Effector memory CD4-positive, alpha-beta T cell (primary cell): ENCODE data around the gene TEKT1.

Experiments used
- DNase-seq, 3 donors: peaks; one replicate each; pipeline ENCODE4 v3.0.0-alpha.2; 2020
- H3K27ac ChIP-seq: 2 replicates; pipeline ENCODE4 v1.7.0; 2013; ENCODE audit warnings: mild to moderate bottlenecking, low read length, moderate library complexity; ENCODE audit not compliant: insufficient read depth, poor library complexity, severe bottlenecking
- H3K27me3 ChIP-seq: replicated peaks from 2 replicates; pipeline ENCODE4 v1.7.0; 2013; ENCODE audit warnings: mild to moderate bottlenecking, low read length; ENCODE audit not compliant: insufficient read depth, control insufficient read depth, poor library complexity, severe bottlenecking
- H3K36me3 ChIP-seq: 2 replicates; pipeline ENCODE4 v1.7.0; 2013; ENCODE audit warnings: mild to moderate bottlenecking, low read length, moderate library complexity; ENCODE audit not compliant: control insufficient read depth, insufficient read depth
- H3K4me1 ChIP-seq: 2 replicates; pipeline ENCODE4 v1.7.0; 2013; ENCODE audit warnings: low read length, mild to moderate bottlenecking; ENCODE audit not compliant: control insufficient read depth, insufficient read depth, poor library complexity, severe bottlenecking
- H3K4me3 ChIP-seq: 2 replicates; pipeline ENCODE4 v1.7.0; 2013; ENCODE audit warnings: low read length, low read depth, mild to moderate bottlenecking; ENCODE audit not compliant: insufficient read depth, poor library complexity, severe bottlenecking
- H3K9me3 ChIP-seq: 2 replicates; pipeline ENCODE4 v1.7.0; 2013; ENCODE audit warnings: mild to moderate bottlenecking, low read length, moderate library complexity; ENCODE audit not compliant: control insufficient read depth

TEKT1 gene

DNA sequence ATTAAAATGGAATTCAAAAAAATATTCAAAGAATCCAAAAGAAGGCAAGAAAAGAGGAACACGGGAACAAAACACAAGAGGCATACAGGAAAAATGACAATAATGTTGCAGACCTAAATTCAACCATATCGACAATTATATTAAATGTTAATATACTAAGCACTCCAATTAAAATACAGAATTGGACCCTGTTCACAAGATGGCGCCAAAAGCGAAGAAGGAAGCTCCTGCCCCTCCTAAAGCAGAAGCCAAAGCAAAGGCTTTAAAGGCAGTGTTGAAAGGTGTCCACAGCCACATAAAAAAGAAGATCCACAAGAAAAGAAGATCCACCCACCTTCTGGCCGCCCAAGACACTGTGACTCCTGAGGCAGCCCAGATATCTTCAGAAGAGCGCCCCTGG lies 82.0 kb downstream of the TEKT1 start:
- no peaks in the 10 kb centered on the region for H3K36me3 ChIP-seq
- no peaks in the 10 kb centered on the region for H3K27me3 ChIP-seq

DNA sequence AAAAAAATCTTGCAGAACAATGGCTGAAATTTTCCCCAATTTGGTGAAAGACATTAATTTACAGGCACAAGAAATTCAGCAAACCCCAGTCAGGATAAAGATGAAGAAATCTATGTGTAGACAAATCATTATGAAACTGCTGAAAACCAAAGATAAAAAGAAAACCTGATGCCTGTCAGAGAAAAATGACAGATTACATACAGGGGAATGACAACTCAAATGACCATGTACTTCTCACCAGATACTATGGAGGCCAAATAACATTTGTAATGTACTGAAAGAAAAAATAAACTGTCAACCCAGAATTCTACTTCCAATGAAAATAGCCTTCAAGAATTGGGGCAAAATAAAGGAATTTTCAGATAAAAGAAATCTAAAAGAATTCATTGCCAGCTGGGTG lies 82.9 kb downstream of the TEKT1 start:
- no peaks in the 10 kb centered on the region for H3K36me3 ChIP-seq

More for the DNA sequence above, 82.0 kb downstream of the TEKT1 start:
- no peak overlapping the region for H3K4me3 ChIP-seq
- no peak for DNase-seq
- no peaks in the 10 kb centered on the region for H3K9me3 ChIP-seq
- peaks cover 6% of the 10 kb centered on the region for H3K4me1 ChIP-seq
- H3K27ac ChIP-seq, result no peak overlapping the region

More for the DNA sequence above, 82.9 kb downstream of the TEKT1 start:
- no peak overlapping the region for H3K27ac ChIP-seq
- no peaks in the 10 kb centered on the region for H3K9me3 ChIP-seq
- H3K27me3 ChIP-seq, result no peaks in the 10 kb centered on the region
- H3K4me1 ChIP-seq, result peaks cover 3% of the 10 kb centered on the region
- DNase-seq, result no peak
- H3K4me3 ChIP-seq, result no peak overlapping the region
